GM12878 (cell line): ENCODE results near the gene DOP1A. TPM values are rescaled to one million over a fixed set of nuclear protein-coding genes. Genes with fewer than 3 reads are reported as not detected.

Experiments used
- ATAC-seq: fragments of 200-7000 bp; cut with Tn5 transposase; 3 replicates; pipeline ENCODE4 v1.9.1; 2020; ENCODE audit warnings: mild to moderate bottlenecking, moderate library complexity
- BruUV-seq: library from RNA; stranded (reverse); fragments of 400-500 nt; replicated peaks from 2 replicates; lab custom pipeline; 2021; lab: Mats Ljungman, UMichigan
- CTCF ChIA-PET: fragments of 300-600 bp; sonication (Branson Sonifier 250); formaldehyde crosslinking; extraction: SDS; loops from one replicate; lab custom pipeline; 2021; ENCODE audit warnings: inconsistent platforms; lab: Yijun Ruan, JAX
- POLR2A ChIA-PET: fragments of 350-600 bp; formaldehyde crosslinking; extraction: SDS; loops from one replicate; lab custom pipeline; 2021; ENCODE audit warnings: inconsistent platforms; lab: Charles Lee
- RAD21 ChIA-PET: fragments of 300-600 bp; sonication (Branson Sonifier 250); formaldehyde crosslinking; loops from one replicate; lab custom pipeline; 2023; ENCODE audit warnings: antibody characterized with exemption; ENCODE audit not compliant: unreplicated experiment; lab: Charles Lee
- SMC1A ChIA-PET: fragments of 300-600 bp; sonication (Branson Sonifier 250); formaldehyde crosslinking; loops from one replicate; lab custom pipeline; 2023; ENCODE audit not compliant: unreplicated experiment, uncharacterized antibody; lab: Charles Lee
- DNase-seq: peaks from one replicate; pipeline ENCODE4 v3.0.0-alpha.2; 2011; ENCODE audit warnings: low read depth, low spot score
- FAIRE-seq: peaks from 3 replicates; lab custom pipeline; 2011; peaks lifted over from hg19 to GRCh38; lab: Jason Lieb, UNC
- H2AFZ ChIP-seq: 2 replicates; pipeline ENCODE4 v1.6.0; 2011; ENCODE audit warnings: low read depth, low read length, control low read depth; ENCODE audit not compliant: control insufficient read depth
- H3K27ac ChIP-seq: 2 replicates; pipeline ENCODE4 v1.5.1; 2011; ENCODE audit warnings: control low read depth; ENCODE audit not compliant: control insufficient read depth, insufficient read depth
- H3K27me3 ChIP-seq, 2 experiments: replicated peaks in 1 of 2; 2 replicates each; pipeline versions ENCODE4 v1.6.0 to v1.6.1; 2011; ENCODE audit warnings: low read length in 1 of 2; ENCODE audit not compliant: control insufficient read depth in 2 of 2, insufficient read depth in 2 of 2
- H3K36me3 ChIP-seq, 2 experiments: 2 replicates each; pipeline ENCODE4 v1.5.1; 2011; ENCODE audit warnings: low read length in 1 of 2; ENCODE audit not compliant: control insufficient read depth in 2 of 2, insufficient read depth in 2 of 2
- H3K4me1 ChIP-seq: 2 replicates; pipeline ENCODE4 v1.6.1; 2011; ENCODE audit warnings: mild to moderate bottlenecking, low read length, moderate library complexity, mixed read lengths; ENCODE audit not compliant: control insufficient read depth, insufficient read depth
- H3K4me2 ChIP-seq: 2 replicates; pipeline ENCODE4 v1.6.0; 2011; ENCODE audit warnings: control low read depth; ENCODE audit not compliant: control insufficient read depth, insufficient read depth
- H3K4me3 ChIP-seq: fragments of 200-600 bp; sonication (generic); 2 replicates; pipeline ENCODE4 v1.5.1; 2016
- H3K79me2 ChIP-seq: 2 replicates; pipeline ENCODE4 v1.6.0; 2011; ENCODE audit warnings: low read length; ENCODE audit not compliant: control insufficient read depth, insufficient read depth
- H3K9ac ChIP-seq: 2 replicates; pipeline ENCODE4 v1.8.0; 2011; ENCODE audit warnings: low read length, control low read depth, mixed read lengths; ENCODE audit not compliant: control insufficient read depth, insufficient read depth
- H3K9me3 ChIP-seq: replicated peaks from 3 replicates; pipeline ENCODE4 v1.5.1; 2011; ENCODE audit warnings: mild to moderate bottlenecking, low read length; ENCODE audit not compliant: control insufficient read depth, insufficient read depth
- H4K20me1 ChIP-seq: 2 replicates; pipeline ENCODE4 v1.6.0; 2011; ENCODE audit not compliant: control insufficient read depth, insufficient read depth
- NR2C2 ChIP-seq: IDR thresholded peaks from 2 replicates; pipeline ENCODE4 v1.6.1; 2011; ENCODE audit warnings: borderline replicate concordance, low read depth; ENCODE audit not compliant: control insufficient read depth, insufficient read length
- SKIL ChIP-seq: fragments of 450-650 bp; IDR thresholded peaks from 2 replicates; pipeline ENCODE4 v1.6.1; 2017; ENCODE audit warnings: mild to moderate bottlenecking, low read depth, inconsistent platforms; ENCODE audit not compliant: poor library complexity, severe bottlenecking
- SPI1 ChIP-seq: IDR thresholded peaks from 2 replicates; pipeline ENCODE4 v1.6.1; 2011; ENCODE audit warnings: low read depth, mild to moderate bottlenecking, low read length, moderate library complexity, borderline replicate concordance; ENCODE audit not compliant: insufficient read depth
- TARDBP ChIP-seq: IDR thresholded peaks from 2 replicates; pipeline ENCODE4 v1.6.1; 2016; ENCODE audit warnings: borderline replicate concordance
- WGBS: methylation state at CpG from one replicate; pipeline ENCODE4 v1.1.6; 2016; ENCODE audit warnings: low lambda C conversion rate; ENCODE audit not compliant: insufficient replicate concordance, insufficient coverage; ENCODE audit errors: missing lambda C conversion rate; 5-methylcytosine and 5-hydroxymethylcytosine counted together
- in situ Hi-C: fragments of 300-500 bp; cut with MboI; formaldehyde crosslinking; loops from 9 replicates; pipeline ENCODE4 v1.14.3; 2018; ENCODE audit warnings: mixed read lengths
- intact Hi-C: fragments of 100-400 bp; cut with micrococcal nuclease; formaldehyde crosslinking; loops from one replicate; pipeline ENCODE4 v1.14.2; 2022; ENCODE audit not compliant: unreplicated experiment
- polyA plus RNA-seq, 11 experiments: library from polyadenylated mRNA; depleted of rRNA in 4 of 11; unstranded in 6 of 11; stranded (reverse) in 5 of 11; fragments of >200 nt; fragmentation: Nextera tagmentation in 4 of 11; fragmentation: Illumina TruSeq in 1 of 11; extraction: Ambion mirVana in 4 of 11; extraction: Trizol in 1 of 11; gene quantifications; 1 replicate in 1 of 11; 2 replicates in 10 of 11; pipeline versions ENCODE4 v1.2.1 to v1.2.3, GENCODE V29; 2011 to 2016; ENCODE audit warnings: inconsistent platforms in 2 of 11, missing spikeins in 2 of 11, low read depth in 1 of 11
- total RNA-seq, 4 experiments: library from RNA; depleted of rRNA in 3 of 4; stranded (reverse); fragments of >200 nt in 3 of 4; fragmentation: Illumina TruSeq in 1 of 4; extraction: Trizol in 1 of 4; gene quantifications; 2 replicates each; pipeline versions ENCODE4 v1.2.1 to v1.2.3, GENCODE V29; 2013 to 2021

The DOP1A gene
- total and polyA plus RNA-seq, 10 of the 15 experiments (the other 5 are each of a cell fraction or from before 2014, with no cell fraction given): 1.9 to 22.9 (median 10.3) TPM

- SMC1A ChIA-PET: interaction anchor here (4.1 kb wide), 1 partner anchor 71 kb away, joined by 17 read pairs; the partner anchor contains the start of gene DOP1A
- POLR2A ChIA-PET: no interaction called here
- no TSS peak for BruUV-seq
These were observed 71.3 kb downstream of the DOP1A start for GRCh38 chr6:83138758-83139157.

More at GRCh38 chr6:83138758-83139157, 71.3 kb downstream of the DOP1A start:
- in situ Hi-C loops: no loop called here
- H3K27me3 ChIP-seq: no peaks in the 10 kb centered on the region
- no peaks in the 10 kb centered on the region for H3K79me2 ChIP-seq
- FAIRE-seq: no peak
- intact Hi-C loops: no loop called here
- H3K4me1 ChIP-seq: no peaks in the 10 kb centered on the region
- H4K20me1 ChIP-seq: no peaks in the 10 kb centered on the region
- no peaks in the 10 kb centered on the region for H3K9me3 ChIP-seq
- no peak overlapping the region for H3K27ac ChIP-seq
- ChIA-PET RAD21 (no interaction called here), CTCF (interaction anchor here (1.6 kb wide), 1 partner anchor 69 kb away, joined by 6 read pairs; no protein-coding TSS in a partner anchor)
- ATAC-seq: no peak
- H3K4me3 ChIP-seq: no peak overlapping the region
- no peak overlapping the region for H3K4me2 ChIP-seq
- H3K9ac ChIP-seq: no peak overlapping the region
- TF ChIP-seq SKIL (no peak), NR2C2 (no peak), SPI1 (no peak), TARDBP (no peak)
- peaks cover 0 to 2% of the 10 kb centered on the region in 2 experiments; a peak in 1 of 4 replicates for H3K36me3 ChIP-seq
- H2AFZ ChIP-seq: no peak overlapping the region
- 96% methylated on average over 3 of the region's 3 CpGs for WGBS
- no peak for DNase-seq
